Gastrocnemius medialis (tissue), 4 donors: ENCODE data around the gene MGAT4C. TPM values are rescaled to one million over a fixed set of nuclear protein-coding genes. Genes with fewer than 3 reads are reported as not detected.

Source experiments
- ATAC-seq, 2 donors: fragments of 150-250 bp; one replicate each; pipeline ENCODE4 v1.9.1; 2016
- DNase-seq, 2 donors: peaks; one replicate each; pipeline ENCODE4 v3.0.0-alpha.2; 2019
- H3K27ac ChIP-seq, 4 donors: fragments of 200-600 bp; sonication (generic); 1 replicate in 1 of 4; 2 replicates in 3 of 4; pipeline ENCODE4 v1.5.1; 2016 to 2018; ENCODE audit warnings: mild to moderate bottlenecking in 2 of 4, moderate library complexity in 1 of 4
- H3K27me3 ChIP-seq, 3 donors: fragments of 200-600 bp; sonication (generic) in 2 of 3; 1 replicate in 1 of 3; 2 replicates in 2 of 3; pipeline versions ENCODE4 v1.5.1 to v1.6.0; 2016 to 2019; ENCODE audit warnings: mild to moderate bottlenecking in 1 of 3, moderate library complexity in 1 of 3
- H3K36me3 ChIP-seq, 2 donors: fragments of 200-600 bp; sonication (generic) in 1 of 2; one replicate each; pipeline ENCODE4 v1.5.1; 2017 to 2018
- H3K4me1 ChIP-seq, 2 donors: fragments of 200-600 bp; sonication (generic) in 1 of 2; one replicate each; pipeline ENCODE4 v1.5.1; 2016 to 2017; ENCODE audit warnings: mild to moderate bottlenecking in 2 of 2
- H3K4me3 ChIP-seq, 4 donors: fragments of 200-600 bp; sonication (generic) in 3 of 4; 1 replicate in 1 of 4; 2 replicates in 3 of 4; pipeline ENCODE4 v1.5.1; 2016 to 2019; ENCODE audit warnings: mild to moderate bottlenecking in 2 of 4
- H3K9me3 ChIP-seq, 3 donors: fragments of 200-600 bp; sonication (generic) in 2 of 3; 1 replicate in 1 of 3; 2 replicates in 2 of 3; pipeline ENCODE4 v1.5.1; 2016 to 2019
- CTCF ChIP-seq, 5 experiments: fragments of 450-650 bp in 3 of 5; fragments of 200-600 bp in 2 of 5; sonication (generic) in 2 of 5; IDR thresholded peaks in 4 of 5; conservative IDR thresholded peaks in 1 of 5; 1 replicate in 4 of 5; 2 replicates in 1 of 5; pipeline ENCODE4 v1.5.1; 2016 to 2019; ENCODE audit warnings: antibody characterized with exemption in 5 of 5, mild to moderate bottlenecking in 3 of 5, moderate library complexity in 3 of 5
- POLR2A ChIP-seq, 2 donors: fragments of 450-650 bp; IDR thresholded peaks; one replicate each; pipeline ENCODE4 v1.6.1; 2017; ENCODE audit warnings: antibody characterized with exemption in 2 of 2, mild to moderate bottlenecking in 2 of 2, moderate library complexity in 2 of 2
- in situ Hi-C, 4 donors: fragments of 200-750 bp; cut with MboI; loops; one replicate each; pipeline versions ENCODE4 v1.15.0 to v1.8.0; 2017; ENCODE audit warnings: low sequenced_read_pairs in 4 of 4
- intact Hi-C: fragments of 100-400 bp; cut with DNase I; formaldehyde crosslinking; loops from one replicate; pipeline ENCODE4 v1.15.1; 2023; ENCODE audit warnings: low total_unique reads
- total RNA-seq, 4 donors: library from RNA; depleted of rRNA; stranded (reverse); fragments of >200 nt; gene quantifications; one replicate each; pipeline versions ENCODE4 v1.1.0 to v1.2.3, GENCODE V29; 2016

Gene MGAT4C
- total RNA-seq, 4 donors from 2014 or later = not detected

DNA sequence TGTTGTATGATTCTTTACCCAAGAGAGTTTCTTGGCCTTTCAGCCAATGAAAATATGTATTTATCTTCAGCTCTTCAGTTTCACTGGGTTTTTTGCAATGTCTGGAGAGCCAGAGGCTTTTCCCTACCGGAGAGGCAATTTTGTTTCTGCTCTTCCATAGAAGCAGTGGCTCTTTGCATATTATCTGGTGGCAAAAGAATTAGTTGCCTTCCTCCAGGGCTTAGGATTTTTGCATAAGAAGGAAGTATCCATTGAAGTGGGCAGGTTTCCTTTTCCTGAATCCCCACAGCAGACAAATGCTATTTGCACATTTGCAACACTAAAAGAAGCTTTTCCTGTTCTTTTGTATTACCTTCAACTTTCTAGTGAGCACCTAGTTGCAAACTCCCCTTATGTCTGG is 306.9 kb downstream of the MGAT4C start:
- no peaks in the 10 kb centered on the region for H3K9me3 ChIP-seq
- no peaks in the 10 kb centered on the region for H3K36me3 ChIP-seq
- no peaks in the 10 kb centered on the region for H3K27me3 ChIP-seq
- no peak for ATAC-seq
- in situ Hi-C loops = no loop called here
- no peaks in the 10 kb centered on the region for H3K4me1 ChIP-seq
- TF ChIP-seq POLR2A (IDR thresholded peaks at IDR 0.05) (no peak), CTCF (IDR thresholded peaks at IDR 0.05 in 4 of 5, conservative IDR thresholded peaks at IDR 0.05 in 1 of 5) (no peak)
- no peak overlapping the region for H3K4me3 ChIP-seq
- no peak for DNase-seq
- no peak overlapping the region for H3K27ac ChIP-seq
- intact Hi-C loops = no loop called here

DNA sequence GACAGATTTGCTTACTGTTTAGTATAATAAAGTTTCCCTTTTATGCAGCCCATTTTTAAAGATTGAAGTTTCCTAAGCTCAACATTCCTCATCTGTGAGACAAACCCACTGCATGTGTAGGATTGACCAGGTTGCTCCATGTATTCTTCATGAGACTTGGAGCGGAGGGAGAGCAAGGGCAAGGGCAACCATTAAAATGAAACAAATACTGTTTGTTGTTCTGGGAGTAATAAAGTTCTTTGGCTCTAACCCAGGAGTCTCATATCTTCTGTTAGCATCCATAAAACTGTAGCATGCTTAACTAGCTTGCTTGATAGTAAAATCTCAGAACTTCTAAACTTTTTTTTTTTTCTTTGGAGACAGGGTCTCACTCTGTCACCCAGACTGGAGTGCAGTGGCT is 307.9 kb downstream of the MGAT4C start:
- H3K4me3 ChIP-seq = no peak overlapping the region
- H3K27me3 ChIP-seq = no peaks in the 10 kb centered on the region
- no peaks in the 10 kb centered on the region for H3K4me1 ChIP-seq
- no peak overlapping the region for H3K27ac ChIP-seq
- ATAC-seq (no peak), DNase-seq (no peak)
- in situ Hi-C loops (no loop called here), intact Hi-C loops (no loop called here)
- H3K9me3 ChIP-seq = no peaks in the 10 kb centered on the region
- TF ChIP-seq POLR2A (IDR thresholded peaks at IDR 0.05) (no peak), CTCF (IDR thresholded peaks at IDR 0.05 in 4 of 5, conservative IDR thresholded peaks at IDR 0.05 in 1 of 5) (no peak)
- no peaks in the 10 kb centered on the region for H3K36me3 ChIP-seq

- Histone ChIP-seq H3K9me3 (no peaks in the 10 kb centered on the region), H3K4me3 (no peak overlapping the region), H3K36me3 (no peaks in the 10 kb centered on the region), H3K27me3 (no peaks in the 10 kb centered on the region), H3K4me1 (no peaks in the 10 kb centered on the region), H3K27ac (no peak overlapping the region)
- no peak for ATAC-seq
- DNase-seq = no peak
- TF ChIP-seq CTCF (IDR thresholded peaks at IDR 0.05 in 4 of 5, conservative IDR thresholded peaks at IDR 0.05 in 1 of 5) (no peak), POLR2A (IDR thresholded peaks at IDR 0.05) (no peak)
- in situ Hi-C loops = no loop called here
- intact Hi-C loops = no loop called here
These were observed 308.9 kb downstream of the MGAT4C start for GRCh38 chr12:85947286-85947685.

GRCh38 chr12:85946375-85946774 is 309.8 kb downstream of the MGAT4C start:
- intact Hi-C loops (no loop called here), in situ Hi-C loops (no loop called here)
- Histone ChIP-seq H3K9me3 (no peaks in the 10 kb centered on the region), H3K4me1 (no peaks in the 10 kb centered on the region), H3K4me3 (no peak overlapping the region), H3K27ac (no peak overlapping the region), H3K27me3 (no peaks in the 10 kb centered on the region), H3K36me3 (no peaks in the 10 kb centered on the region)
- DNase-seq (no peak), ATAC-seq (no peak)
- no peak for TF ChIP-seq CTCF (IDR thresholded peaks at IDR 0.05 in 4 of 5, conservative IDR thresholded peaks at IDR 0.05 in 1 of 5)
- no peak for TF ChIP-seq POLR2A (IDR thresholded peaks at IDR 0.05)

DNA sequence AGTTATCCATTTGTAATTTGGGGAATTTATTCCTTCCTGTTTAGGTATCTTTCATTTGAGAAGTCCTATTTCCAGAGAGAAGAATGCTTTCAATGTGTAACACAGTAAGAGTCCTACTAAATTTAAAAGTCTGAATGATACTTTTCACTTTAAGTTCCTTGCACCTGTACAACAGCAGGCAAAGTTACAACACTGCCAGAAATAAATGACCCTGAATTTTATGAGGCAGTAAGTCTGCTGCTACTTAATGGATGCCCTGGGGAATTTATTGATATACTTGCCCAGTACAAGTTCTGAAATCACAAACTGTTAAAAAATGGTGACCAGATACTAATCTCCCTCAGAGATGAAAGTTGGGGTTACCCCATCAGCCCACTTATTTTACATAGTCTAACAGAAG is 329.0 kb downstream of the MGAT4C start:
- Histone ChIP-seq H3K4me1 (no peaks in the 10 kb centered on the region), H3K27me3 (no peaks in the 10 kb centered on the region), H3K36me3 (no peaks in the 10 kb centered on the region), H3K9me3 (no peaks in the 10 kb centered on the region), H3K4me3 (no peak overlapping the region), H3K27ac (no peak overlapping the region)
- TF ChIP-seq POLR2A (IDR thresholded peaks at IDR 0.05) (no peak), CTCF (IDR thresholded peaks at IDR 0.05 in 4 of 5, conservative IDR thresholded peaks at IDR 0.05 in 1 of 5) (no peak)
- intact Hi-C loops = no loop called here
- in situ Hi-C loops = no loop called here
- ATAC-seq = no peak
- DNase-seq = no peak
